LNCAP (cell line): Measurements from ENCODE around the gene CATSPER3.

Source experiments
- CTCF ChIP-seq: fragments of 450-650 bp; IDR thresholded peaks from 2 replicates; pipeline ENCODE4 v1.5.1; 2017; ENCODE audit warnings: mild to moderate bottlenecking

CATSPER3 gene

GRCh38 chr5:134975843-134976242, 8.1 kb downstream of the CATSPER3 start:
- no peak for TF ChIP-seq CTCF

- TF ChIP-seq CTCF, result no peak
Measured at GRCh38 chr5:134976841-134977240, 9.1 kb downstream of the CATSPER3 start.

- no peak for TF ChIP-seq CTCF
Measured at GRCh38 chr5:134979416-134979815, 11.7 kb downstream of the CATSPER3 start.

GRCh38 chr5:134982230-134982629, 14.5 kb downstream of the CATSPER3 start:
- no peak for TF ChIP-seq CTCF

GRCh38 chr5:134989266-134989830, 21.6 kb downstream of the CATSPER3 start:
- TF ChIP-seq CTCF, result no peak

- TF ChIP-seq CTCF, result no peak
Measured at GRCh38 chr5:134992148-134992547, 24.4 kb downstream of the CATSPER3 start.

GRCh38 chr5:134993161-134993560, 25.5 kb downstream of the CATSPER3 start:
- no peak for TF ChIP-seq CTCF

- no peak for TF ChIP-seq CTCF
Measured at GRCh38 chr5:134994560-134995156, 27.0 kb downstream of the CATSPER3 start.
